SU-DHL-6 (cell line): ENCODE data around the gene UBR3.
"Not testable (repeated sequence)": the region's sequence is repeated elsewhere in the genome, so short reads cannot be mapped to it uniquely, and the experiment has no call there.

Source experiments
- H2AFZ ChIP-seq: fragments of 200-600 bp; sonication (generic); 2 replicates; pipeline ENCODE4 v1.6.1; 2014; ENCODE audit warnings: low read depth, mild to moderate bottlenecking, moderate library complexity, mixed read lengths, antibody characterized with exemption, low read length; ENCODE audit not compliant: severe bottlenecking
- H3F3A ChIP-seq: fragments of 200-600 bp; shearing (Covaris generic); 2 replicates; pipeline ENCODE4 v1.6.0; 2016; ENCODE audit warnings: antibody characterized with exemption, mild to moderate bottlenecking; ENCODE audit not compliant: insufficient read depth
- H3K27ac ChIP-seq: fragments of 200-600 bp; sonication (generic); 2 replicates; pipeline ENCODE4 v1.5.1; 2016; ENCODE audit warnings: low read depth, mild to moderate bottlenecking, low read length, moderate library complexity, mixed read lengths
- H3K27me3 ChIP-seq: fragments of 200-600 bp; sonication (generic), shearing (Covaris generic); 2 replicates; pipeline ENCODE4 v1.6.0; 2014; ENCODE audit warnings: mild to moderate bottlenecking, low read length
- H3K36me3 ChIP-seq: fragments of 200-600 bp; sonication (generic); 2 replicates; pipeline ENCODE4 v1.6.1; 2014; ENCODE audit warnings: mild to moderate bottlenecking, low read length, mixed read lengths
- H3K4me2 ChIP-seq: fragments of 300-600, 200-600 bp; shearing (Covaris generic), sonication (generic); 2 replicates; pipeline ENCODE4 v1.6.0; 2014; ENCODE audit warnings: low read length, low read depth, mild to moderate bottlenecking; ENCODE audit not compliant: poor library complexity, severe bottlenecking
- H3K4me3 ChIP-seq: fragments of 200-600 bp; sonication (generic); 2 replicates; pipeline ENCODE4 v1.5.1; 2014; ENCODE audit warnings: antibody characterized with exemption, low read length, mild to moderate bottlenecking, mixed read lengths; ENCODE audit not compliant: insufficient read depth, poor library complexity, severe bottlenecking
- H3K79me2 ChIP-seq: fragments of 200-600 bp; sonication (generic); 2 replicates; pipeline ENCODE4 v1.6.1; 2014; ENCODE audit warnings: mild to moderate bottlenecking, low read length, moderate library complexity; ENCODE audit not compliant: insufficient read depth
- H3K9ac ChIP-seq: fragments of 200-600 bp; sonication (generic); 2 replicates; pipeline ENCODE4 v1.7.0; 2014; ENCODE audit warnings: mild to moderate bottlenecking, low read length
- H3K9me2 ChIP-seq: fragments of 200-600 bp; sonication (generic); replicated peaks from 2 replicates; pipeline ENCODE4 v1.6.1; 2014; ENCODE audit warnings: low read length; ENCODE audit not compliant: insufficient read depth
- H3K9me3 ChIP-seq: fragments of 200-600 bp; sonication (generic); 2 replicates; pipeline ENCODE4 v1.6.1; 2014; ENCODE audit warnings: low read length, mixed read lengths; ENCODE audit not compliant: insufficient read depth
- H4K20me1 ChIP-seq: fragments of 200-600 bp; sonication (generic); 2 replicates; pipeline ENCODE4 v1.6.1; 2014; ENCODE audit warnings: low read depth, mild to moderate bottlenecking, antibody characterized with exemption, low read length, moderate library complexity, mixed read lengths
- EZH2phosphoT487 ChIP-seq: fragments of 200-600 bp; sonication (generic), shearing (Covaris generic); conservative IDR thresholded peaks from 2 replicates; pipeline ENCODE4 v1.6.1; 2018; ENCODE audit warnings: mild to moderate bottlenecking, antibody characterized with exemption, low read length, moderate library complexity, mixed read lengths
- TF ChIP-seq, protein P1 (sequence below): fragments of 200-600 bp; sonication (generic); IDR thresholded peaks from one replicate; pipeline ENCODE4 v1.5.1; 2017; ENCODE audit warnings: antibody characterized with exemption, mild to moderate bottlenecking, low read length, moderate library complexity; ENCODE audit not compliant: insufficient read depth, poor library complexity, severe bottlenecking

The UBR3 gene

DNA sequence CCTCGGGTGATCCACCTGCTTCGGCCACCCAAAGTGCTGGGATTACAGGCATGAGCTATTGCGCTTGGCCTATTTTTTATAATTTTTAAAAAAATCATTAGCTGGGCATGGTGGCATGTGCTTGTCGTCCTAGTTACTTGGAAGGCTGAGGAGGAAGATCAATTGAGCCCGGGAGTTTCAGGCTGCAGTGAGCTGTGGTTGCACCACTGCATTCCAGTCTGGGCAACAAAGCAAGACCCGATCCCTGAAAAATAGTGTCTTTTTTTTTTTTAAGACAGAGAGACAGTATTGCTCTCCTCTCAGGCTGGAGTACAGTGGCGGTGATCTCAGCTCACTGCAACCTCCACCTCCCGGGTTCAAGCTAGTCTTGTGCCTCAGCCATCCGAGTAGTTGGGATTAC lies 23.8 kb upstream of the UBR3 start:
- H3K27me3 ChIP-seq, result no peaks in the 10 kb centered on the region
- H3K9me3 ChIP-seq, result no peaks in the 10 kb centered on the region
- no peak overlapping the region for H3K4me2 ChIP-seq
- no peak overlapping the region for H3K4me3 ChIP-seq
- H3K79me2 ChIP-seq, result peaks cover 51% of the 10 kb centered on the region
- H3K36me3 ChIP-seq, result peaks cover 40% of the 10 kb centered on the region
- H3F3A ChIP-seq, result peaks cover 37% of the 10 kb centered on the region
- no peak overlapping the region for H3K9ac ChIP-seq
- H4K20me1 ChIP-seq, result no peaks in the 10 kb centered on the region
- no peak for TF ChIP-seq EZH2phosphoT487
- TF ChIP-seq, protein P1, sequence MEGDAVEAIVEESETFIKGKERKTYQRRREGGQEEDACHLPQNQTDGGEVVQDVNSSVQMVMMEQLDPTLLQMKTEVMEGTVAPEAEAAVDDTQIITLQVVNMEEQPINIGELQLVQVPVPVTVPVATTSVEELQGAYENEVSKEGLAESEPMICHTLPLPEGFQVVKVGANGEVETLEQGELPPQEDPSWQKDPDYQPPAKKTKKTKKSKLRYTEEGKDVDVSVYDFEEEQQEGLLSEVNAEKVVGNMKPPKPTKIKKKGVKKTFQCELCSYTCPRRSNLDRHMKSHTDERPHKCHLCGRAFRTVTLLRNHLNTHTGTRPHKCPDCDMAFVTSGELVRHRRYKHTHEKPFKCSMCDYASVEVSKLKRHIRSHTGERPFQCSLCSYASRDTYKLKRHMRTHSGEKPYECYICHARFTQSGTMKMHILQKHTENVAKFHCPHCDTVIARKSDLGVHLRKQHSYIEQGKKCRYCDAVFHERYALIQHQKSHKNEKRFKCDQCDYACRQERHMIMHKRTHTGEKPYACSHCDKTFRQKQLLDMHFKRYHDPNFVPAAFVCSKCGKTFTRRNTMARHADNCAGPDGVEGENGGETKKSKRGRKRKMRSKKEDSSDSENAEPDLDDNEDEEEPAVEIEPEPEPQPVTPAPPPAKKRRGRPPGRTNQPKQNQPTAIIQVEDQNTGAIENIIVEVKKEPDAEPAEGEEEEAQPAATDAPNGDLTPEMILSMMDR, result no peak
- no peaks in the 10 kb centered on the region for H3K9me2 ChIP-seq
- no peak overlapping the region for H2AFZ ChIP-seq
- H3K27ac ChIP-seq, result no peak overlapping the region

DNA sequence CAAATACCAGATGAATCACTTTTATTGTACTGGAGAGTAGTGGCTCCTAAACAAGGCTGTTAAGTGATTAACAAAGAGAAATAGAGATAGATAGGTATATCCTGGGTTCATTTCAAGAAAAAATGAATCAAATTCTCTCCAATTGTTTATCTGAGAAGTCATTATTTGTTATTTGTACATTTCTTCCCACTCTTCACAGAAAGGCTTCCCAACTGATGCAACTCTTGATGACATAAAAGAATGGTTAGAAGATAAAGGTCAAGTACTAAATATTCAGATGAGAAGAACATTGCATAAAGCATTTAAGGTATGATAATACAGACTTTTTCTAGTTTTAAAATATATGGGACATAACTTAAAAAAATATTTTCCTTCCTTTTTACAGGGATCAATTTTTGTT lies 20.7 kb upstream of the UBR3 start:
- Histone ChIP-seq H4K20me1 (no peaks in the 10 kb centered on the region), H2AFZ (no peak overlapping the region), H3K9me3 (no peaks in the 10 kb centered on the region), H3K27ac (no peak overlapping the region), H3K9me2 (no peaks in the 10 kb centered on the region), H3F3A (peaks cover 34% of the 10 kb centered on the region), H3K27me3 (no peaks in the 10 kb centered on the region), H3K4me2 (no peak overlapping the region), H3K9ac (no peak overlapping the region), H3K79me2 (peaks cover 25% of the 10 kb centered on the region), H3K4me3 (no peak overlapping the region), H3K36me3 (peaks cover 54% of the 10 kb centered on the region)
- TF ChIP-seq EZH2phosphoT487, result no peak

GRCh38 chr2:169808221-169808620 lies 19.0 kb upstream of the UBR3 start:
- Histone ChIP-seq H3K4me3 (no peak overlapping the region), H3F3A (peaks cover 44% of the 10 kb centered on the region), H3K4me2 (no peak overlapping the region), H3K27me3 (no peaks in the 10 kb centered on the region), H4K20me1 (no peaks in the 10 kb centered on the region), H3K9me3 (no peaks in the 10 kb centered on the region), H3K36me3 (peaks cover 59% of the 10 kb centered on the region), H3K9me2 (no peaks in the 10 kb centered on the region), H2AFZ (no peak overlapping the region), H3K27ac (no peak overlapping the region), H3K79me2 (peaks cover 9% of the 10 kb centered on the region; the same call in 1 of the 2 replicates), H3K9ac (no peak overlapping the region)
- TF ChIP-seq, protein P1, result no peak
- no peak for TF ChIP-seq EZH2phosphoT487

DNA sequence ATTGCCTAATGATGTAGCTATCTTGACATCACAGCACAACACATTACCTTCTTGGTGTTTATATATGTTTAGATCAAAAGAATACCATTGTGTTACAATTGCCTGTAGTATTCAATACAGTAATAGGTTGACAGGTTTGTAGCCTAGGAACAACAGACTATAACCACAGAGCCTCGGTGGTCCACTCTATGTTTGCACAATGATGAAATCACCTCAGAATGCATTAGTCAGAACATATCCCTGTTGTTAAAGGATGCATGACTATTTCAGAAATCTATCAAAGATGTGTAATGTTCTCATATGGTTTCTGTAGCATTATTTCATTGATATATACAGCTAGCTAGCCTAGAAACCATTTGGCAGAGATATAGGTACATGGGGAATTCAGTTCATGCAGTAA lies 11.4 kb upstream of the UBR3 start:
- H3K27me3 ChIP-seq, result no peaks in the 10 kb centered on the region
- H3K27ac ChIP-seq, result no peak overlapping the region
- H3K79me2 ChIP-seq, result peaks cover 3% of the 10 kb centered on the region; the same call in 1 of the 2 replicates
- H4K20me1 ChIP-seq, result no peaks in the 10 kb centered on the region; the same call in 1 of the 2 replicates
- H3K4me3 ChIP-seq, result no peak overlapping the region
- H3K36me3 ChIP-seq, result peaks cover 53% of the 10 kb centered on the region
- H2AFZ ChIP-seq, result no peak overlapping the region
- no peaks in the 10 kb centered on the region for H3K9me2 ChIP-seq
- H3K9ac ChIP-seq, result no peak overlapping the region
- H3F3A ChIP-seq, result peaks cover 30% of the 10 kb centered on the region
- TF ChIP-seq EZH2phosphoT487, result no peak
- TF ChIP-seq, protein P1, result no peak
- no peak overlapping the region for H3K4me2 ChIP-seq
- H3K9me3 ChIP-seq, result no peaks in the 10 kb centered on the region

DNA sequence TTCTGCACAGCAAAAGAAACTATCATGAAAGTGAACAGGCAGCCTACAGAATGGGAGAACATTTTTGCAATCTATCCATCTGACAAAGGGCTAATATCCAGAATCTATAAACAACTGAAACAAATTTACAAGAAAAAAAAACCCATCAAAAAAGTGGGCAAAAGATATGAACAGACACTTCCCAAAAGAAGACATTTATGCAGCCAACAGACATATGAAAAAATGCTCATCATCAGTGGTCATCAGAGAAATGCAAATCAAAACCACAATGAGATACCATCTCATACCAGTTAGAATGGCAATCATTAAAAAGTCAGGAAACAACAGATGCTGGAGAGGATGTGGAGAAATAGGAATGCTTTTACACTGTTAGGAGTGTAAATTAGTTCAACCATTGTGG lies 10.3 kb upstream of the UBR3 start:
- H2AFZ ChIP-seq, H3K4me3 ChIP-seq, H4K20me1 ChIP-seq, H3K27me3 ChIP-seq, H3K27ac ChIP-seq, H3K4me2 ChIP-seq, H3K9ac ChIP-seq, H3K9me3 ChIP-seq, H3K9me2 ChIP-seq: not testable (repeated sequence)
- Histone ChIP-seq H3K36me3 (peaks cover 52% of the 10 kb centered on the region), H3K79me2 (peaks cover 14% of the 10 kb centered on the region), H3F3A (peaks cover 22% of the 10 kb centered on the region; the same call in 1 of the 2 replicates)

GRCh38 chr2:169817369-169817768 lies 9.9 kb upstream of the UBR3 start:
- H3K9me2 ChIP-seq, H3K4me2 ChIP-seq, H3K27ac ChIP-seq, H4K20me1 ChIP-seq, H3K9me3 ChIP-seq, H3K27me3 ChIP-seq, H3K9ac ChIP-seq, H2AFZ ChIP-seq, H3K4me3 ChIP-seq: not testable (repeated sequence)
- Histone ChIP-seq H3K79me2 (peaks cover 18% of the 10 kb centered on the region), H3K36me3 (peaks cover 52% of the 10 kb centered on the region), H3F3A (peaks cover 18% of the 10 kb centered on the region; the same call in 1 of the 2 replicates)
